ENCODE data around the gene TNFRSF18.

TNFRSF18 gene

GRCh38 chr1:1210726-1211540 is 4.5 kb upstream of the TNFRSF18 start:
- DNase-seq: no peak

GRCh38 chr1:1208713-1209433 is 2.5 kb upstream of the TNFRSF18 start:
- DNase-seq: no peak

GRCh38 chr1:1207571-1207892 is 1.1 kb upstream of the TNFRSF18 start:
- no peak for DNase-seq

DNA sequence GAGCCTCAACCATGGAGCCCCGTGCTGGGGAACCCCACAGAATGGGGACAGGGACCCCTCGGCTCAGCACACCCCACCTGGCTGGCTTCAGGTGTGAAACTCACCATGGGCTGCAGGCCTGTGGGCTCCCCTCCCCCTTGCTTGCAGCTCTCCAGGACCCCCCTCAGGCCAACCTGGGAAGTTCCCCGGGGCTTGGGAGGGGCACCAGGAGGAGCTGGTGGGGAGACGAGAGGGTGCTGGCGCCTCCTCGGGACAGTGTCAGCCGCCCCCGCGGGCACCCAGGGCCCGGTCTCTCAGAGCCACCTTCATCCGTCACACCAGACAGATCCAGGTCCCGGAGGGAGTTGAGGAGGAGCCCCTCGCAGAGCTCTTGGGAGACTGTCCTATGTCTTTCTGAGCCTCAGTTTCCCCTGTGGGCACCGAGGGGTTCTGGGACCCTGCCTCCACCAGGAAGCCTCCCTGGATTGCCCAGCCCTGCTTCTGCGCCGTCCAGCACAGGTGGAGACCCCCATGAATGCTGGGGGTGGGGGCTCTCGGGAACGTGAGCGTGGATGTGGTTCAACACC is 657 bp upstream of the TNFRSF18 start:
- DNase-seq: no peak

DNA sequence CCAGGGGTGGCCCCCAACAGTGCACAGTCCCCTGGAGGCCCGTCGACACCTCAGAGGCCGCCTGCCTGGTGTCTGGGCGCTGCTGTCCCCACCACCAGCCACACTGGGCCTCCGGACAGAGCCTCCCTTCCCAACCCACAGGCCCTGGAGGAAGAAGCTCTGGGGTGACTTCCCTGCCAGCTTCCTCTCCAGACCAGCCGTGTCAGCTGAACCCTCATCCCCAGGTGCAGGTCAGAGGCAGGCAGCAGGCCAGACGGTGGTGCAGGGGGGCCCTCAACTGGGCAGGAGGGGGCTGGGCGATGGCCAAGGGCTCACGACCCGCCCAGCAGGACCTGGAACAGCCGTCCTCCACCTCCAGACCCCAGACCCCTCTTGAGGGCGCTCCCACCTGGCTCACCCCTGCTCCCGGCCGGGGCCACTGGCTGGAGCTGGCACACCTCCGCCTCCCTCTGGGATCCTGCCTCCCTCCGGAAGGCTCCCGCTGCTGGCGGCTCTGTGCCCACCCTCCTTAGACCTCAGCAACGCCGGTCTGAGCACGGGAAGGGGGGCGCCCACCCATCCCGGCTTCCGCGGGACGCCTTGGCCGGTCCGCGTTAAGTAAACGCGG is 520 bp downstream of the TNFRSF18 start:
- DNase-seq: no peak

GRCh38 chr1:1204998-1205768 is 1.2 kb downstream of the TNFRSF18 start:
- DNase-seq: no peak

GRCh38 chr1:1204425-1204920 is 1.9 kb downstream of the TNFRSF18 start:
- DNase-seq: no peak

DNA sequence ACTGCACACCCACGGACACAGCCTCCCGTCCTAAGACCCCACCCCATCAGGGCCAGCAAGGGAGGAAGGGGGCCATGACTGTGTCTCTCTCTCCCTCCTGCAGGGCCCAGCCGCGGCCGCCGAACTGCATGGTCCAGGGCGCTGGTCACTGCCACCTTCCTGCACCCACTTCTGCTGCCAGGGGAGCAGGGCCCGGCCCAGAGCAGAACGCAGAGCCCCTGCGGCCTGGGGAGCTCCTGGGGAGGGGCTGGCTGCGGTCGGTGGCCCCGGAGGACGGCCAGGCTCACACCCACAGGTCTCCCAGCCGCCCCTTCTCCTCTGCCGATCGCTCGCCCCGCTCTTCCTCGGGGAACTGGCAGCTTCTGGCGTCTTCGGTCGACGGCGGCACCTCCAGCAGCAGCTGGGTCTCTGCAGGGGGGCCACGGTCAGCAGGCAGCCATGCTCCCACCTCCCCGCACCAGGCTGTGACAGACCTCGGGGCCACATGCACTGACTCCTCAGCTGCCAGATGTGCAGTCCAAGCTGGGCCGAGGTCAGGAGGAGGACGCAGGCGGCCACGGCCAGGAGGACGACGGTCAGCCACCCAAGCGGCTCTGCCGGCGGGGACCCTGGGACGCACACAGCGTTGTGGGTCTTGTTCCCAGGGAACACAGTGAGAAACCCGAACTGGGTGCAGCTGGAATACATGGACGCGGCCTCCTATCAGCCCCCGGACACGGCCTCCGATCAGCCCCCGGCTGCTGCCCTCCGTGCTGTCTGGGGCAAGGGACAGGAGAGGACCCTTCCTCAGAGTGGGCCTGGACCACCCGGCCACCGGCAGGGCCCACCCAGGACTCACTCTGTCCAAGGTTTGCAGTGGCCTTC is 2.6 kb downstream of the TNFRSF18 start:
- no peak for DNase-seq

GRCh38 chr1:1202831-1203560 is 3.4 kb downstream of the TNFRSF18 start:
- no peak for DNase-seq

DNA sequence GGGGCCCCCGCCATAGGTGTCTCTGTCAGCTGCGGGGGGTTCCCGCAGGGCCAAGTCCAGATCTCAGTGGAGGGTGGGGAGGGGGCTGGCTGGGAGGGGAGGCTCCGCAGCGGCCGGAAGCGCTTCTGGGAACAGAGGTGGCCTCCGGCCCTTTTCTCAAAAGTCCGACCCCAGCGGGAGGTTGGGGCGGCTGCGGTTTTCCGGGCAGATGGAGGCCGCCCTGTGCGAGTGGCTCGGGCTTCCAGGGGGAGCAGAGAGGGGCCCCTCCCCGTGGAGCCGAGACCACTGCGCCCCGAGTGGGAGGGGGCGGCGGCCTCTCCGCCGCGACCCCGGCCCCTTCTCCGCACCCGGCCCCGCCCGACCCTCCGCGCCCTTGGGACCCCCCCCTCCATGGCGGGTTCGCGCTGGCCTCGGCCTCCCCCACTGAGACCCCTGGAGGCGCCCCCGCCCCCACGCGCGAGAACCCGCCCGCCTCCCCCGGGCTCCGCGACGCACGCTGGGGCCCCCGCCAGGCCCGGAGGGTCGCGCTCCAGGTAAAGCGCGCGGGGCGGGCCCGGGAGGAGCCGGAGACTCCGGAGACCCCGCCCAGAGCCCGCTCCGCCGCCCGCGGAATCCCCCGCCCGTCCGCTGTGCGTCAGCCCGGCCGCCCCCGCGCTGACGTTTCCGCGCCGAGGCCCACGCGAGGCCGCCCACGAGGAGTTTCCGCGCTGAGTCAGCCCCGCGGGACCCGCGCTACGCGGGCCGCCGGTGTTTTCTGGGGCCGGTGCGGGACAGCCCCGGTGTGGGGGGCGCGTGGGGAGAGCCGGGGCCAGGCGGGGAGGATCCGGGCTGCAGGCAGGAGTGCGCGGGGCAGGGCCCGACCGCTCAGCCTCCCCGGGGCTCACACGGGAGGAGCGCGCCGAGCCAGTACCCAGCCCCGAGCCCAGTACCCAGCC is 5.2 kb downstream of the TNFRSF18 start:
- DNase-seq: no peak

- DNase-seq: no peak
Observed at GRCh38 chr1:1199961-1200875, 6.2 kb downstream of the TNFRSF18 start.

DNA sequence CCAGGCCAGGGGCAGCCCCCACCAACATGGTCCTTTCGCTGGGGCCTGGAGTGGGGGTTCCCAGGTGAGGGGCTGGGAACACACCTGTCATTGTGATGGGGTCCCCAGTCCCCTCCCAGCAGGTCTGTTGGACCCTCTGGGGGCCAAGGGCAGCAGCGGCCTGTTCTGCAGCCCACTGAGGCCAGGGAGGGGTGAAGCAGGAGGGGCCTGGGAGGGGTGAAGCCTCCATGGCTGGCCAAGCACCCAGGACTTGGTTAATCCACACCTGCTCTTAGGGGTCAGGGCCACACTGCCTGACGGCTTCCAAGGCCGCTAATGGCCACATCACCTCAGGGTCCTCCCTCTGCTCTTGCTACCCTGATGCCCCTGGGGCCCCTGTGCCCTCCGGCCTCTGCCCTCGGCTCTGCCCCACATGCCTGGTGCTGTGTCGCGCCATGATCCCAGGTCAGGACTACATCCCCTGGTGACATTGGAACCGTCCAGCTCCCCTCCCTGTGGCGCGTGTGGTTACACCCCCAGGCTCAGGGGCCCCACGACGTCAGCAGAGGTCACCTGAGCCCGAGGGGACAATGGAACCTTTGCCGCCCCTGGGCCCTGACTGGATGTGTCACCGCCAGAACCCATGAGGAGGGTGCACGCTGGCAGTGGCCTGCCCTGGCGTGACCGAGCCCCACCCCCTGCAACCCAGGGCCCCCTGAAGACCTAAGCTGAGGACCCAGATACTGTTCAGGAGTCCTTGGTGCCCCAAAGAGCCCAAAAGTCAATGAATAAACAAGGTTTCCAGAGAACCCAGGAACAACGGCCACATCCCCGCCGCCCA is 7.0 kb downstream of the TNFRSF18 start:
- DNase-seq: no peak

- no peak for DNase-seq
Observed at GRCh38 chr1:1198423-1199140, 7.8 kb downstream of the TNFRSF18 start.

DNA sequence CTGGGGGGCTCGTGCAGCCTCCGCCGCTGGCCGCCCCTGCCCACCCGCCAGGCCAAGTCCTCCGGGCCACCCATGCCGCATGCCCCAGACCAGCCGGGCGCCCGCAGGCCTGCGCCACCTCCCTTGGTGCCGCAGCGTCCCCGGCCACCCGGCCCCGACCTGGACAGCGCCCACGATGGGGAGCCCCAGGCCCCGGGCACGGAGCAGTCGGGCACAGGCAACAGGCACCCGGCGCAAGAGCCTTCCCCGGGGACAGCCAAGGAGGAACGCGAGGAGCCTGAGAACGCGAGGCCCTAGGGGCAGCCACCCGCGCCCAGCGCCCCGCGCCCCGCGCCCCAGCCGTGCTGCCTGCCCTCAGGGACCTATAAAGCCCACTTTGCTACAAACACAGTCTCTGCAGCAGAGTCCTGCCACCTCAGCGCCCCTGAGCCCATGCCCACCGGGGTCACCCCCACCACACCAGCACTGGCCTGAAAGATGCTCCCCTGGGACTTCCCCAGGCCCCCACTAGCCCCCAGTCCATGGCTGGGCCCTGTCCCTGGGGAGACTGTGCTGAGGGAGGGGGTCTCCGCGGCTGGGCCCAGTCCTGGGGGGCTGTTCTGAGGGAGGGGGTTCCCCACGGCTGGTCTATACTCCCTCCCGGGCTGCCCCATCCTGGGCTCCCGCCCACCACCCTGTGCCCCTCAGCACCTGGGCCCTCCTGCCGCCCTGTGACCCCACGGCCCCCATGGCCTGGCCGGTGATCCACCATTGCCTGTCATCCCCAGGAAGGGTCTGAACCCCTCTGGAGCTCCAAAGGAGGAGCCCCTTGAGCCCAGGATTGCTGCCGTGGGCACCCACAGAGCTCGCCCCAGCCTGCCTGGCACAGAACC is 8.6 kb downstream of the TNFRSF18 start:
- no peak for DNase-seq

GRCh38 chr1:1197188-1197500 is 9.2 kb downstream of the TNFRSF18 start:
- DNase-seq: no peak
